H1 (cell line): ENCODE data around the gene ACADM. TPM values are rescaled to one million over a fixed set of nuclear protein-coding genes. Genes with fewer than 3 reads are reported as not detected.

Source experiments
- BACH1 ChIP-seq: IDR thresholded peaks from 2 replicates; pipeline ENCODE4 v1.6.1; 2012; ENCODE audit warnings: low read length, improper control_type of control experiment
- CHD1 ChIP-seq: IDR thresholded peaks from 2 replicates; pipeline ENCODE4 v1.6.1; 2012; ENCODE audit warnings: low read depth, low read length, improper control_type of control experiment
- E2F6 ChIP-seq: IDR thresholded peaks from 2 replicates; pipeline ENCODE4 v1.6.1; 2012; ENCODE audit warnings: inconsistent platforms
- GTF2F1 ChIP-seq: IDR thresholded peaks from 2 replicates; pipeline ENCODE4 v1.6.1; 2012; ENCODE audit warnings: low read depth, low read length, improper control_type of control experiment, borderline replicate concordance
- NANOG ChIP-seq: IDR thresholded peaks from 2 replicates; pipeline ENCODE4 v1.6.1; 2011; ENCODE audit warnings: low read length, low read depth, mild to moderate bottlenecking, inconsistent platforms; ENCODE audit not compliant: insufficient read depth, poor library complexity, severe bottlenecking
- POLR2A ChIP-seq, 2 experiments: IDR thresholded peaks; 1 replicate in 1 of 2; 2 replicates in 1 of 2; pipeline ENCODE4 v1.6.1; 2011; ENCODE audit warnings: low read depth in 2 of 2, low read length in 2 of 2, mild to moderate bottlenecking in 2 of 2; ENCODE audit errors: control extremely low read depth in 1 of 2
- POLR2AphosphoS5 ChIP-seq: IDR thresholded peaks from 2 replicates; pipeline ENCODE4 v1.6.1; 2011; ENCODE audit warnings: low read depth, low read length
- RAD21 ChIP-seq, 2 experiments: IDR thresholded peaks in 1 of 2; conservative IDR thresholded peaks in 1 of 2; 2 replicates each; pipeline ENCODE4 v1.6.1; 2011; ENCODE audit warnings: low read depth in 2 of 2, low read length in 2 of 2, improper control_type of control experiment in 1 of 2, inconsistent platforms in 1 of 2, mild to moderate bottlenecking in 1 of 2, moderate library complexity in 1 of 2
- RXRA ChIP-seq: IDR thresholded peaks from 2 replicates; pipeline ENCODE4 v1.6.1; 2011; ENCODE audit warnings: low read depth, mild to moderate bottlenecking, low read length, moderate library complexity; ENCODE audit not compliant: insufficient read depth
- SAP30 ChIP-seq: fragments of 300-600 bp; sonication (generic); IDR thresholded peaks from 2 replicates; pipeline ENCODE4 v1.7.1; 2012; ENCODE audit warnings: low read length, moderate library complexity, mild to moderate bottlenecking, inconsistent platforms; ENCODE audit not compliant: insufficient read depth, insufficient replicate concordance
- SUZ12 ChIP-seq: fragments of 200-600 bp; sonication (generic); IDR thresholded peaks from 2 replicates; pipeline ENCODE4 v1.6.1; 2012; ENCODE audit warnings: mild to moderate bottlenecking, inconsistent platforms, low read length, moderate library complexity, mixed read lengths
- TAF1 ChIP-seq: IDR thresholded peaks from 2 replicates; pipeline ENCODE4 v1.6.1; 2011; ENCODE audit warnings: mild to moderate bottlenecking, low read depth, low read length
- TBP ChIP-seq: IDR thresholded peaks from 2 replicates; pipeline ENCODE4 v1.6.1; 2011; ENCODE audit warnings: low read depth, low read length, improper control_type of control experiment
- ZNF274 ChIP-seq: IDR thresholded peaks from 2 replicates; pipeline ENCODE4 v1.7.0; 2012; ENCODE audit warnings: low read length, borderline replicate concordance; ENCODE audit errors: extremely low read depth
- polyA plus RNA-seq, 7 experiments: library from polyadenylated mRNA; depleted of rRNA in 3 of 7; stranded (reverse) in 5 of 7; unstranded in 2 of 7; fragments of >200 nt in 5 of 7; fragments of 200-250 nt in 2 of 7; gene quantifications; 1 replicate in 5 of 7; 2 replicates in 1 of 7; 4 replicates in 1 of 7; pipeline versions ENCODE4 v1.2.1 to v1.2.3, GENCODE V29; 2011 to 2013; ENCODE audit warnings: missing spikeins in 2 of 7, mixed read lengths in 2 of 7
- total RNA-seq: library from RNA; stranded (reverse); fragmentation: NEBNext Ultra II Directional; extraction: Animal tissue kit (Norgen Biotek cat#: 25700); gene quantifications from 2 replicates; pipeline ENCODE4 v1.2.1, GENCODE V29; 2021
- TF ChIP-seq, protein P1 (sequence below): IDR thresholded peaks from 2 replicates; pipeline ENCODE4 v1.6.1; 2012; ENCODE audit warnings: low read length, inconsistent platforms

ACADM gene
- total and polyA plus RNA-seq, 2 of the 8 experiments (the other 6 are each of a cell fraction or from before 2014, with no cell fraction given) = 14.3 to 40.0 TPM

GRCh38 chr1:75785983-75786853 lies 61.7 kb downstream of the ACADM start, which contains the start of gene RABGGTB (continued):
- TF ChIP-seq GTF2F1 (peak; percentile 93), ZNF274 (no peak), POLR2A (IDR thresholded peaks at IDR 0.05; ENCODE audit: control extremely low read depth in 1 of 2, low read depth in 2 of 2, low read length in 2 of 2) (peak; percentile 99), NANOG (peak; percentile 26), CHD1 (no peak), SAP30 (peak; percentile 83), SUZ12 (no peak), RAD21 (IDR thresholded peaks at IDR 0.05 in 1 of 2, conservative IDR thresholded peaks at IDR 0.05 in 1 of 2; ENCODE audit: low read depth in 2 of 2, low read length in 2 of 2) (peak; percentile 11 to 17; a peak in 2 of 4 replicates), E2F6 (peak; percentile 11; the same call in 1 of the 2 replicates), TBP (peak; percentile 98), POLR2AphosphoS5 (peak; percentile 100), BACH1 (peak; percentile 20; the same call in 1 of the 2 replicates), TAF1 (peak; percentile 99), RXRA (no peak)
- TF ChIP-seq, protein P1, sequence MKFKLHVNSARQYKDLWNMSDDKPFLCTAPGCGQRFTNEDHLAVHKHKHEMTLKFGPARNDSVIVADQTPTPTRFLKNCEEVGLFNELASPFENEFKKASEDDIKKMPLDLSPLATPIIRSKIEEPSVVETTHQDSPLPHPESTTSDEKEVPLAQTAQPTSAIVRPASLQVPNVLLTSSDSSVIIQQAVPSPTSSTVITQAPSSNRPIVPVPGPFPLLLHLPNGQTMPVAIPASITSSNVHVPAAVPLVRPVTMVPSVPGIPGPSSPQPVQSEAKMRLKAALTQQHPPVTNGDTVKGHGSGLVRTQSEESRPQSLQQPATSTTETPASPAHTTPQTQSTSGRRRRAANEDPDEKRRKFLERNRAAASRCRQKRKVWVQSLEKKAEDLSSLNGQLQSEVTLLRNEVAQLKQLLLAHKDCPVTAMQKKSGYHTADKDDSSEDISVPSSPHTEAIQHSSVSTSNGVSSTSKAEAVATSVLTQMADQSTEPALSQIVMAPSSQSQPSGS = 0 out of 2 replicates have a peak, but pooled peaks have one; percentile 19
- TF ChIP-seq, all 59 proteins: peak for 20
